Suprapubic skin (tissue), 4 donors: ENCODE results near the gene CAPZB. TPM values are rescaled to one million over a fixed set of nuclear protein-coding genes. Genes with fewer than 3 reads are reported as not detected.

Source experiments
- DNase-seq, 2 donors: peaks; one replicate each; pipeline ENCODE4 v3.0.0-alpha.2; 2019; ENCODE audit warnings: low spot score in 2 of 2
- H3K27ac ChIP-seq: fragments of 200-600 bp; sonication (generic); one replicate; pipeline ENCODE4 v1.5.1; 2019
- H3K27me3 ChIP-seq: fragments of 200-600 bp; sonication (generic); one replicate; pipeline ENCODE4 v1.5.1; 2019
- H3K36me3 ChIP-seq: fragments of 200-600 bp; sonication (generic); one replicate; pipeline ENCODE4 v1.5.1; 2019
- H3K4me1 ChIP-seq: fragments of 200-600 bp; sonication (generic); one replicate; pipeline ENCODE4 v1.5.1; 2019
- H3K4me3 ChIP-seq: fragments of 200-600 bp; sonication (generic); one replicate; pipeline ENCODE4 v1.5.1; 2019; ENCODE audit warnings: mild to moderate bottlenecking
- H3K9me3 ChIP-seq: fragments of 200-600 bp; sonication (generic); one replicate; pipeline ENCODE4 v1.5.1; 2019
- CTCF ChIP-seq, 2 donors: fragments of 200-600 bp in 1 of 2; fragments of 450-650 bp in 1 of 2; sonication (generic) in 1 of 2; IDR thresholded peaks; one replicate each; pipeline ENCODE4 v1.5.1; 2016 to 2019; ENCODE audit warnings: antibody characterized with exemption in 2 of 2, mild to moderate bottlenecking in 1 of 2, moderate library complexity in 1 of 2
- EP300 ChIP-seq: sonication (generic); formaldehyde crosslinking; IDR thresholded peaks from one replicate; pipeline ENCODE4 v1.6.1; 2017; ENCODE audit warnings: antibody characterized with exemption
- POLR2A ChIP-seq, 2 donors: fragments of 450-650 bp; IDR thresholded peaks; one replicate each; pipeline ENCODE4 v1.6.1; 2017; ENCODE audit warnings: antibody characterized with exemption in 2 of 2, mild to moderate bottlenecking in 2 of 2, moderate library complexity in 2 of 2
- POLR2AphosphoS5 ChIP-seq, 3 donors: sonication (generic); formaldehyde crosslinking; IDR thresholded peaks; one replicate each; pipeline ENCODE4 v1.6.1; 2017; ENCODE audit warnings: antibody characterized with exemption in 3 of 3
- WGBS: methylation state at CpG from one replicate; pipeline ENCODE4 v1.1.5; 2018; 5-methylcytosine and 5-hydroxymethylcytosine counted together
- total RNA-seq, 4 donors: library from RNA; depleted of rRNA; stranded (reverse); fragments of >200 nt; gene quantifications; one replicate each; pipeline ENCODE4 v1.1.0, GENCODE V29; 2016

CAPZB gene
- total RNA-seq, 4 donors from 2014 or later, result 101 to 130 (median 126) TPM

- H3K27ac ChIP-seq, result peak overlapping the region; percentile 38
- no peak overlapping the region for H3K4me3 ChIP-seq
- DNase-seq, result no peak
- H3K9me3 ChIP-seq, result no peaks in the 10 kb centered on the region
- TF ChIP-seq POLR2A (IDR thresholded peaks at IDR 0.05) (no peak), POLR2AphosphoS5 (IDR thresholded peaks at IDR 0.05) (no peak), CTCF (IDR thresholded peaks at IDR 0.05) (no peak), EP300 (no peak)
- peaks cover 78% of the 10 kb centered on the region for H3K4me1 ChIP-seq
- H3K27me3 ChIP-seq, result no peaks in the 10 kb centered on the region
- 40% methylated on average over 10 of the region's 10 CpGs for WGBS
- H3K36me3 ChIP-seq, result no peaks in the 10 kb centered on the region
Observed at GRCh38 chr1:19462781-19463503, 22.4 kb downstream of the CAPZB start.

- H3K27me3 ChIP-seq, result no peaks in the 10 kb centered on the region
- H3K4me1 ChIP-seq, result peaks cover 74% of the 10 kb centered on the region
- no peaks in the 10 kb centered on the region for H3K36me3 ChIP-seq
- WGBS, result 81% methylated on average over 6 of the region's 6 CpGs
- no peak overlapping the region for H3K4me3 ChIP-seq
- no peak overlapping the region for H3K27ac ChIP-seq
- TF ChIP-seq CTCF (IDR thresholded peaks at IDR 0.05) (no peak), POLR2AphosphoS5 (IDR thresholded peaks at IDR 0.05) (no peak), POLR2A (IDR thresholded peaks at IDR 0.05) (no peak), EP300 (no peak)
- H3K9me3 ChIP-seq, result no peaks in the 10 kb centered on the region
- DNase-seq, result no peak
Observed at GRCh38 chr1:19461220-19461554, 24.2 kb downstream of the CAPZB start.

- H3K4me3 ChIP-seq, result no peak overlapping the region
- WGBS, result 94% methylated on average over 8 of the region's 12 CpGs
- peak in 1 of 2 donors; percentile 67 for DNase-seq
- H3K4me1 ChIP-seq, result peaks cover 74% of the 10 kb centered on the region
- no peaks in the 10 kb centered on the region for H3K36me3 ChIP-seq
- no peaks in the 10 kb centered on the region for H3K9me3 ChIP-seq
- H3K27ac ChIP-seq, result no peak overlapping the region
- no peaks in the 10 kb centered on the region for H3K27me3 ChIP-seq
- TF ChIP-seq POLR2A (IDR thresholded peaks at IDR 0.05) (no peak), POLR2AphosphoS5 (IDR thresholded peaks at IDR 0.05) (no peak), EP300 (no peak), CTCF (IDR thresholded peaks at IDR 0.05) (no peak)
Observed at GRCh38 chr1:19460535-19461219, 24.7 kb downstream of the CAPZB start.

GRCh38 chr1:19458815-19459417 lies 26.4 kb downstream of the CAPZB start:
- Histone ChIP-seq H3K27ac (peak overlapping the region; percentile 27), H3K9me3 (no peaks in the 10 kb centered on the region), H3K4me3 (no peak overlapping the region), H3K4me1 (peaks cover 80% of the 10 kb centered on the region), H3K27me3 (no peaks in the 10 kb centered on the region), H3K36me3 (no peaks in the 10 kb centered on the region)
- 38% methylated on average over 6 of the region's 6 CpGs for WGBS
- DNase-seq, result no peak
- TF ChIP-seq POLR2A (IDR thresholded peaks at IDR 0.05) (no peak), EP300 (no peak), POLR2AphosphoS5 (IDR thresholded peaks at IDR 0.05) (no peak), CTCF (IDR thresholded peaks at IDR 0.05) (no peak)

- WGBS, result 54% methylated on average over 8 of the region's 8 CpGs
- peaks cover 83% of the 10 kb centered on the region for H3K4me1 ChIP-seq
Observed at GRCh38 chr1:19457607-19458006, 27.7 kb downstream of the CAPZB start.

More at GRCh38 chr1:19457607-19458006, 27.7 kb downstream of the CAPZB start:
- no peaks in the 10 kb centered on the region for H3K27me3 ChIP-seq
- no peak overlapping the region for H3K27ac ChIP-seq
- no peaks in the 10 kb centered on the region for H3K9me3 ChIP-seq
- no peaks in the 10 kb centered on the region for H3K36me3 ChIP-seq
- no peak for DNase-seq
- H3K4me3 ChIP-seq, result no peak overlapping the region
- no peak for TF ChIP-seq POLR2AphosphoS5 (IDR thresholded peaks at IDR 0.05)
- TF ChIP-seq EP300, result no peak
